Right cardiac atrium (tissue), 5 donors: ENCODE data around the gene DRC1. TPM values are rescaled to one million over a fixed set of nuclear protein-coding genes. Genes with fewer than 3 reads are reported as not detected.

ENCODE experiments used
- ATAC-seq, 2 donors: fragments of 200-7000 bp; cut with Tn5 transposase; one replicate each; pipeline versions ENCODE4 v1.8.0 to v1.9.1; 2020; ENCODE audit warnings: moderate library complexity in 2 of 2, mild to moderate bottlenecking in 1 of 2
- DNase-seq, 3 donors: peaks; one replicate each; pipeline ENCODE4 v3.0.0-alpha.2; 2020
- H3K27ac ChIP-seq: one replicate; pipeline ENCODE4 v1.5.1; 2013; ENCODE audit warnings: mild to moderate bottlenecking, low read length, control low read depth, moderate library complexity
- H3K27me3 ChIP-seq: one replicate; pipeline ENCODE4 v1.6.1; 2013; ENCODE audit not compliant: control insufficient read depth, insufficient read depth
- H3K4me1 ChIP-seq: one replicate; pipeline ENCODE4 v1.6.1; 2013; ENCODE audit warnings: low read length; ENCODE audit not compliant: control insufficient read depth, insufficient read depth
- H3K4me3 ChIP-seq: one replicate; pipeline ENCODE4 v1.5.1; 2013; ENCODE audit warnings: low read length, control low read depth
- H3K9me3 ChIP-seq: one replicate; pipeline ENCODE4 v1.6.1; 2013; ENCODE audit warnings: low read length; ENCODE audit not compliant: control insufficient read depth
- WGBS: extraction: QIAGEN DNeasy Blood & Tissue Kit; methylation state at CpG from one replicate; pipeline ENCODE4 v1.1.7; 2013; 5-methylcytosine and 5-hydroxymethylcytosine counted together
- intact Hi-C, 4 donors: fragments of 100-400 bp; cut with DNase I; formaldehyde crosslinking; loops; one replicate each; pipeline versions ENCODE4 v1.11.0 to v1.14.0; 2022 to 2023
- polyA plus RNA-seq: library from polyadenylated mRNA; stranded (reverse); fragments of 200-250 nt; gene quantifications from one replicate; pipeline ENCODE4 v1.2.3, GENCODE V29; 2013
- total RNA-seq, 4 donors: library from RNA; stranded (reverse); fragmentation: NEBNext Ultra II Directional; extraction: Animal tissue kit (Norgen Biotek cat#: 25700); gene quantifications; one replicate each; pipeline ENCODE4 v1.2.1, GENCODE V29; 2021
- donor health status: healthy with polysubstance abuse.
- donor health status: DM: no; HTN: yes; CAD: no.
- donor health status: DM: no; HTN: no; CAD: no.
- donor health status: DM: no; HTN: yes; CAD: no; lungs with severe emphysema.
- donor health status: DM: yes; HTN: yes; CAD: no.

The DRC1 gene
- total and polyA plus RNA-seq, 5 donors, result not detected

GRCh38 chr2:26457695-26458364 lies 56.1 kb downstream of the DRC1 start:
- Histone ChIP-seq H3K27me3 (no peaks in the 10 kb centered on the region), H3K9me3 (no peaks in the 10 kb centered on the region), H3K27ac (no peak overlapping the region), H3K4me3 (no peak overlapping the region), H3K4me1 (no peaks in the 10 kb centered on the region)
- DNase-seq, result peak in 2 of 3 donors; percentile 23 to 31
- ATAC-seq, result no peak
- intact Hi-C loops, result no loop called here
- 82% methylated on average over 19 of the region's 19 CpGs for WGBS

- DNase-seq (peak in 2 of 3 donors; percentile 18 to 23), ATAC-seq (no peak)
- Histone ChIP-seq H3K27me3 (no peaks in the 10 kb centered on the region), H3K4me1 (no peaks in the 10 kb centered on the region), H3K27ac (no peak overlapping the region), H3K9me3 (no peaks in the 10 kb centered on the region), H3K4me3 (no peak overlapping the region)
- 88% methylated on average over 14 of the region's 14 CpGs for WGBS
- intact Hi-C loops, result no loop called here
Measured at GRCh38 chr2:26458365-26459042, 56.8 kb downstream of the DRC1 start.

- ATAC-seq, result no peak
- Histone ChIP-seq H3K4me1 (no peaks in the 10 kb centered on the region), H3K4me3 (no peak overlapping the region), H3K27me3 (no peaks in the 10 kb centered on the region), H3K9me3 (no peaks in the 10 kb centered on the region), H3K27ac (no peak overlapping the region)
- WGBS, result 77% methylated on average over 15 of the region's 15 CpGs
- intact Hi-C loops, result no loop called here
- peak; percentile 4 to 41 (median 30) for DNase-seq
Measured at GRCh38 chr2:26459991-26460612, 58.4 kb downstream of the DRC1 start.

- H3K4me1 ChIP-seq, result no peaks in the 10 kb centered on the region
- DNase-seq (peak; percentile 9 to 37 (median 32)), ATAC-seq (no peak)
- intact Hi-C loops, result no loop called here
- 90% methylated on average over 19 of the region's 19 CpGs for WGBS
- H3K9me3 ChIP-seq, result no peaks in the 10 kb centered on the region
- H3K4me3 ChIP-seq, result no peak overlapping the region
- H3K27me3 ChIP-seq, result no peaks in the 10 kb centered on the region
- no peak overlapping the region for H3K27ac ChIP-seq
Measured at GRCh38 chr2:26460613-26461031, 58.9 kb downstream of the DRC1 start.

- ATAC-seq, result no peak
- Histone ChIP-seq H3K27ac (no peak overlapping the region), H3K27me3 (no peaks in the 10 kb centered on the region), H3K4me1 (no peaks in the 10 kb centered on the region), H3K4me3 (no peak overlapping the region), H3K9me3 (no peaks in the 10 kb centered on the region)
- intact Hi-C loops, result no loop called here
- 89% methylated on average over 19 of the region's 19 CpGs for WGBS
- DNase-seq, result peak in 2 of 3 donors; percentile 29 to 40
Measured at GRCh38 chr2:26461601-26462023, 59.9 kb downstream of the DRC1 start.

GRCh38 chr2:26462100-26462499 lies 60.4 kb downstream of the DRC1 start:
- no peaks in the 10 kb centered on the region for H3K9me3 ChIP-seq
- WGBS, result 91% methylated on average over 6 of the region's 6 CpGs
- H3K4me1 ChIP-seq, result no peaks in the 10 kb centered on the region
- no peaks in the 10 kb centered on the region for H3K27me3 ChIP-seq
- intact Hi-C loops, result no loop called here
- H3K4me3 ChIP-seq, result no peak overlapping the region
- H3K27ac ChIP-seq, result no peak overlapping the region
- DNase-seq (peak in 2 of 3 donors; percentile 18 to 53), ATAC-seq (no peak)

- WGBS, result 86% methylated on average over 14 of the region's 14 CpGs
- DNase-seq, result peak in 2 of 3 donors; percentile 50 to 56
Measured at GRCh38 chr2:26462511-26463243, 61.0 kb downstream of the DRC1 start.

GRCh38 chr2:26463244-26464192 lies 61.8 kb downstream of the DRC1 start:
- no peaks in the 10 kb centered on the region for H3K9me3 ChIP-seq
- no peaks in the 10 kb centered on the region for H3K4me1 ChIP-seq
- whole genome bisulfite sequencing, result 88% methylated on average over 25 of the region's 25 CpGs
- H3K27me3 ChIP-seq, result no peaks in the 10 kb centered on the region
- DNase-seq (peak in 2 of 3 donors; percentile 32 to 44), ATAC-seq (peak in 1 of 2 donors; percentile 49)
- no peak overlapping the region for H3K27ac ChIP-seq
- H3K4me3 ChIP-seq, result no peak overlapping the region
- intact Hi-C loops, result no loop called here

More at GRCh38 chr2:26462511-26463243, 61.0 kb downstream of the DRC1 start:
- H3K4me1 ChIP-seq, result no peaks in the 10 kb centered on the region
- ATAC-seq, result peak in 1 of 2 donors; percentile 35
- intact Hi-C loops, result no loop called here
- H3K27ac ChIP-seq, result no peak overlapping the region
- H3K4me3 ChIP-seq, result no peak overlapping the region
- H3K27me3 ChIP-seq, result no peaks in the 10 kb centered on the region
- H3K9me3 ChIP-seq, result no peaks in the 10 kb centered on the region

- Histone ChIP-seq H3K27me3 (no peaks in the 10 kb centered on the region), H3K4me3 (no peak overlapping the region), H3K9me3 (no peaks in the 10 kb centered on the region), H3K27ac (no peak overlapping the region), H3K4me1 (no peaks in the 10 kb centered on the region)
- DNase-seq (peak in 1 of 3 donors; percentile 50), ATAC-seq (no peak)
- WGBS, result 77% methylated on average over 14 of the region's 14 CpGs
- intact Hi-C loops, result no loop called here
Measured at GRCh38 chr2:26464390-26465265, 62.9 kb downstream of the DRC1 start.
